WTC11 (cell line): ENCODE measurements around the gene TACSTD2. TPM values are rescaled to one million over a fixed set of nuclear protein-coding genes. Genes with fewer than 3 reads are reported as not detected.

Experiments used
- ATAC-seq: fragments of 200-7000 bp; cut with Tn5 transposase; 2 replicates; pipeline ENCODE4 v1.10.0; 2021; ENCODE audit warnings: mild to moderate bottlenecking, moderate library complexity
- CTCF ChIA-PET: fragments of 300-600 bp; sonication (Branson Sonifier 250); formaldehyde crosslinking; loops from one replicate; lab custom pipeline; 2021; ENCODE audit warnings: antibody characterized with exemption; lab: Charles Lee
- POLR2A ChIA-PET: fragments of 350-600 bp; sonication (Branson Sonifier 250); formaldehyde crosslinking; loops from one replicate; lab custom pipeline; 2021; ENCODE audit warnings: antibody characterized with exemption; lab: Charles Lee
- DNase-seq: peaks from one replicate; pipeline ENCODE4 v3.0.0; 2021; ENCODE audit warnings: low spot score
- H3K27ac Mint-ChIP-seq: 2 replicates; pipeline ENCODE4 v1.8.0; 2021; ENCODE audit warnings: mixed read lengths
- H3K27me3 Mint-ChIP-seq: 2 replicates; pipeline ENCODE4 v1.8.0; 2021; ENCODE audit warnings: low read depth, mild to moderate bottlenecking, moderate library complexity, mixed read lengths
- H3K36me3 Mint-ChIP-seq: 2 replicates; pipeline ENCODE4 v1.8.0; 2021; ENCODE audit warnings: mixed read lengths
- H3K4me1 Mint-ChIP-seq: 2 replicates; pipeline ENCODE4 v1.8.0; 2022; ENCODE audit warnings: mixed read lengths
- H3K4me3 Mint-ChIP-seq: 2 replicates; pipeline ENCODE4 v1.8.0; 2021; ENCODE audit warnings: mild to moderate bottlenecking, moderate library complexity, mixed read lengths
- H3K9me3 Mint-ChIP-seq: 2 replicates; pipeline ENCODE4 v1.8.0; 2021; ENCODE audit warnings: mixed read lengths
- CDX4 ChIP-seq: fragments of 250-450 bp; sonication (Bioruptor Pico); IDR thresholded peaks from 2 replicates; pipeline ENCODE4 v1.9.0; 2021; ENCODE audit warnings: moderate library complexity, mild to moderate bottlenecking, inconsistent platforms, borderline replicate concordance
- CTCF ChIP-seq: fragments of 200-600 bp; IDR thresholded peaks from 2 replicates; pipeline ENCODE4 v1.8.0; 2022; ENCODE audit warnings: antibody characterized with exemption
- E2F4 ChIP-seq: sonication (generic); formaldehyde crosslinking; IDR thresholded peaks from 2 replicates; pipeline ENCODE4 v1.8.1; 2022; ENCODE audit warnings: low read depth, mild to moderate bottlenecking, moderate library complexity, missing genetic modification reagents, borderline replicate concordance
- E2F5 ChIP-seq: sonication (generic); formaldehyde crosslinking; IDR thresholded peaks from 2 replicates; pipeline ENCODE4 v1.8.1; 2022; ENCODE audit warnings: mild to moderate bottlenecking, moderate library complexity, missing genetic modification reagents
- ERG ChIP-seq: fragments of 250-450 bp; sonication (Bioruptor Pico); IDR thresholded peaks from 2 replicates; pipeline ENCODE4 v1.8.0; 2021; ENCODE audit warnings: mild to moderate bottlenecking
- JUN ChIP-seq: sonication (generic); formaldehyde crosslinking; IDR thresholded peaks from 2 replicates; pipeline ENCODE4 v1.8.0; 2023; ENCODE audit warnings: mild to moderate bottlenecking, missing genetic modification reagents
- KAT7 ChIP-seq: sonication (generic); formaldehyde crosslinking; IDR thresholded peaks from 2 replicates; pipeline ENCODE4 v1.8.1; 2023; ENCODE audit warnings: missing genetic modification reagents, mild to moderate bottlenecking, borderline replicate concordance
- TEAD1 ChIP-seq: sonication (generic); formaldehyde crosslinking; IDR thresholded peaks from 2 replicates; pipeline ENCODE4 v1.8.0; 2022; ENCODE audit warnings: mild to moderate bottlenecking, missing genetic modification reagents
- ZNF138 ChIP-seq: sonication (generic); formaldehyde crosslinking; conservative IDR thresholded peaks from 2 replicates; pipeline ENCODE4 v1.8.1; 2022; ENCODE audit warnings: mild to moderate bottlenecking, moderate library complexity, missing genetic modification reagents
- ZNF232 ChIP-seq: sonication (generic); formaldehyde crosslinking; IDR thresholded peaks from 2 replicates; pipeline ENCODE4 v1.8.0; 2022; ENCODE audit warnings: mild to moderate bottlenecking, missing genetic modification reagents
- ZNF423 ChIP-seq: fragments of 250-450 bp; sonication (Bioruptor Pico); IDR thresholded peaks from 2 replicates; pipeline ENCODE4 v2.1.2; 2022; ENCODE audit warnings: mild to moderate bottlenecking, moderate library complexity
- total RNA-seq: library from RNA; stranded (reverse); gene quantifications from 3 replicates; pipeline ENCODE4 v1.2.3, GENCODE V29; 2021

Gene TACSTD2
- total RNA-seq, 1 experiment from 2014 or later, result 0.50 TPM

- Mint-ChIP-seq H3K27ac (no peak overlapping the region), H3K4me1 (peaks cover 31% of the 10 kb centered on the region), H3K4me3 (peak overlapping the region; percentile 65), H3K9me3 (no peaks in the 10 kb centered on the region), H3K36me3 (peaks cover 5% of the 10 kb centered on the region), H3K27me3 (peaks cover 65% of the 10 kb centered on the region)
- ATAC-seq, result no peak
- POLR2A ChIA-PET, result interaction anchor here (1.0 kb wide), 1 partner anchor 29 kb away, joined by 3 read pairs; the partner anchor contains the start of gene OMA1
- CTCF ChIA-PET, result no interaction called here
- no peak for TF ChIP-seq CDX4 (CRISPR knock-in tag)
- TF ChIP-seq KAT7 (CRISPR knock-in tag), result no peak
- no peak for TF ChIP-seq CTCF
- TF ChIP-seq ERG (CRISPR knock-in tag), result no peak
- no peak for TF ChIP-seq JUN
- no peak for TF ChIP-seq ZNF138 (CRISPR knock-in tag)
- no peak for TF ChIP-seq ZNF232 (CRISPR knock-in tag)
- TF ChIP-seq E2F5 (CRISPR knock-in tag), result no peak
- no peak for DNase-seq
Measured at GRCh38 chr1:58575551-58576324, 1.3 kb downstream of the TACSTD2 start.

GRCh38 chr1:58574816-58575215, 2.2 kb downstream of the TACSTD2 start:
- H3K36me3 Mint-ChIP-seq, result peaks cover 5% of the 10 kb centered on the region
- H3K27ac Mint-ChIP-seq, result no peak overlapping the region
- CTCF ChIA-PET, result no interaction called here
- H3K9me3 Mint-ChIP-seq, result no peaks in the 10 kb centered on the region
- peaks cover 61% of the 10 kb centered on the region for H3K27me3 Mint-ChIP-seq
- H3K4me3 Mint-ChIP-seq, result no peak overlapping the region
- no peak for DNase-seq
- POLR2A ChIA-PET, result interaction anchor here (1.0 kb wide), 1 partner anchor 28 kb away, joined by 3 read pairs; the partner anchor contains the start of gene OMA1
- ATAC-seq, result no peak
- H3K4me1 Mint-ChIP-seq, result peaks cover 31% of the 10 kb centered on the region
- no peak for TF ChIP-seq TEAD1

GRCh38 chr1:58573705-58574591, 3.1 kb downstream of the TACSTD2 start:
- H3K4me3 Mint-ChIP-seq, result no peak overlapping the region
- ATAC-seq, result no peak
- no peak for TF ChIP-seq ZNF423
- TF ChIP-seq, all 79 proteins: peak for 0
- H3K27ac Mint-ChIP-seq, result no peak overlapping the region
- ChIA-PET CTCF (interaction anchor here (0.8 to 1.3 kb wide), 2 partner anchors 24 to 27 kb away, joined by 3 to 4 read pairs; partner anchors contain the start of gene OMA1), POLR2A (no interaction called here)
- peaks cover 52% of the 10 kb centered on the region for H3K27me3 Mint-ChIP-seq
- H3K9me3 Mint-ChIP-seq, result no peaks in the 10 kb centered on the region
- DNase-seq, result no peak
- peaks cover 5% of the 10 kb centered on the region for H3K36me3 Mint-ChIP-seq
- H3K4me1 Mint-ChIP-seq, result peaks cover 37% of the 10 kb centered on the region

- H3K9me3 Mint-ChIP-seq, result no peaks in the 10 kb centered on the region
- no peak for ATAC-seq
- TF ChIP-seq E2F4 (CRISPR knock-in tag), result no peak
- no peak overlapping the region for H3K27ac Mint-ChIP-seq
- peaks cover 5% of the 10 kb centered on the region for H3K36me3 Mint-ChIP-seq
- peaks cover 44% of the 10 kb centered on the region for H3K27me3 Mint-ChIP-seq
- ChIA-PET CTCF (interaction anchor here (0.8 to 1.3 kb wide), 4 partner anchors 18 to 79 kb away, joined by 3 to 4 read pairs (median 4); partner anchors contain the start of gene OMA1), POLR2A (no interaction called here)
- peaks cover 45% of the 10 kb centered on the region for H3K4me1 Mint-ChIP-seq
- DNase-seq, result no peak
- H3K4me3 Mint-ChIP-seq, result no peak overlapping the region
Measured at GRCh38 chr1:58573138-58573537, 3.9 kb downstream of the TACSTD2 start.
